ENCODE data around the gene KCNMA1.

The KCNMA1 gene

GRCh38 chr10:76901701-76902100 lies 735.9 kb downstream of the KCNMA1 start:
- no peak overlapping the region for H3K4me3 ChIP-seq (ENCODE audit: low read depth, low read length)
- DNase-seq (ENCODE audit: low read depth) = no peak
- no peak for TF ChIP-seq MYC (IDR thresholded peaks at IDR 0.05; ENCODE audit: low read depth, low read length)

GRCh38 chr10:76899490-76899889 lies 738.1 kb downstream of the KCNMA1 start:
- TF ChIP-seq MYC (IDR thresholded peaks at IDR 0.05; ENCODE audit: low read depth, low read length) (no peak), CTCF (IDR thresholded peaks at IDR 0.05; ENCODE audit: low read depth, low read length) (no peak), MAX (IDR thresholded peaks at IDR 0.05; ENCODE audit: low read depth, low read length) (no peak), POLR2A (IDR thresholded peaks at IDR 0.05; ENCODE audit: extremely low read depth, insufficient read length) (no peak)
- no peak overlapping the region for H3K4me3 ChIP-seq (ENCODE audit: low read depth, low read length)
- no peak for DNase-seq (ENCODE audit: low read depth)

- no peak for TF ChIP-seq CTCF (IDR thresholded peaks at IDR 0.05; ENCODE audit: low read depth, low read length)
- TF ChIP-seq POLR2A (IDR thresholded peaks at IDR 0.05; ENCODE audit: extremely low read depth, insufficient read length) = no peak
- no peak for TF ChIP-seq MYC (IDR thresholded peaks at IDR 0.05; ENCODE audit: low read depth, low read length)
- no peak for TF ChIP-seq MAX (IDR thresholded peaks at IDR 0.05; ENCODE audit: low read depth, low read length)
- no peak overlapping the region for H3K4me3 ChIP-seq (ENCODE audit: low read depth, low read length)
- DNase-seq (ENCODE audit: low read depth) = no peak
These were observed 744.7 kb downstream of the KCNMA1 start for GRCh38 chr10:76892766-76893479.

- no peak for DNase-seq (ENCODE audit: low read depth)
- no peak for TF ChIP-seq MYC (IDR thresholded peaks at IDR 0.05; ENCODE audit: low read depth, low read length)
- TF ChIP-seq POLR2A (IDR thresholded peaks at IDR 0.05; ENCODE audit: extremely low read depth, insufficient read length) = no peak
- TF ChIP-seq CTCF (IDR thresholded peaks at IDR 0.05; ENCODE audit: low read depth, low read length) = no peak
- TF ChIP-seq MAX (IDR thresholded peaks at IDR 0.05; ENCODE audit: low read depth, low read length) = no peak
- H3K4me3 ChIP-seq (ENCODE audit: low read depth, low read length) = no peak overlapping the region
These were observed 750.2 kb downstream of the KCNMA1 start for GRCh38 chr10:76887223-76888010.

- TF ChIP-seq MYC (IDR thresholded peaks at IDR 0.05; ENCODE audit: low read depth, low read length) (no peak), CTCF (IDR thresholded peaks at IDR 0.05; ENCODE audit: low read depth, low read length) (no peak), MAX (IDR thresholded peaks at IDR 0.05; ENCODE audit: low read depth, low read length) (no peak), POLR2A (IDR thresholded peaks at IDR 0.05; ENCODE audit: extremely low read depth, insufficient read length) (no peak)
- H3K4me3 ChIP-seq (ENCODE audit: low read depth, low read length) = no peak overlapping the region
- DNase-seq (ENCODE audit: low read depth) = no peak
These were observed 751.8 kb downstream of the KCNMA1 start for GRCh38 chr10:76885816-76886215.

GRCh38 chr10:76884673-76885275 lies 752.8 kb downstream of the KCNMA1 start:
- TF ChIP-seq MAX (IDR thresholded peaks at IDR 0.05; ENCODE audit: low read depth, low read length) = no peak
- no peak for TF ChIP-seq POLR2A (IDR thresholded peaks at IDR 0.05; ENCODE audit: extremely low read depth, insufficient read length)
- TF ChIP-seq MYC (IDR thresholded peaks at IDR 0.05; ENCODE audit: low read depth, low read length) = no peak
- TF ChIP-seq CTCF (IDR thresholded peaks at IDR 0.05; ENCODE audit: low read depth, low read length) = no peak
- H3K4me3 ChIP-seq (ENCODE audit: low read depth, low read length) = no peak overlapping the region
- DNase-seq (ENCODE audit: low read depth) = no peak

Measured in NB4 (cell line).